Tibial nerve (tissue), 4 donors: Measurements from ENCODE around the gene ARL8A. TPM values are rescaled to one million over a fixed set of nuclear protein-coding genes. Genes with fewer than 3 reads are reported as not detected.
"Not testable (repeated sequence)": the region's sequence is repeated elsewhere in the genome, so short reads cannot be mapped to it uniquely, and the experiment has no call there.

Source experiments
- DNase-seq, 2 donors: peaks; one replicate each; pipeline ENCODE4 v3.0.0-alpha.2; 2019; ENCODE audit warnings: low spot score in 2 of 2
- H3K27ac ChIP-seq, 4 donors: fragments of 200-600 bp; sonication (generic) in 3 of 4; one replicate each; pipeline ENCODE4 v1.5.1; 2017 to 2019; ENCODE audit warnings: mild to moderate bottlenecking in 1 of 4
- H3K27me3 ChIP-seq, 2 donors: fragments of 200-600 bp; sonication (generic) in 1 of 2; one replicate each; pipeline versions ENCODE4 v1.5.1 to v1.6.0; 2017 to 2019
- H3K36me3 ChIP-seq, 3 donors: fragments of 200-600 bp; sonication (generic); one replicate each; pipeline ENCODE4 v1.5.1; 2018 to 2019
- H3K4me1 ChIP-seq, 4 donors: fragments of 200-600 bp; sonication (generic) in 3 of 4; one replicate each; pipeline ENCODE4 v1.5.1; 2017 to 2019
- H3K4me3 ChIP-seq, 4 donors: fragments of 200-600 bp; sonication (generic) in 3 of 4; one replicate each; pipeline ENCODE4 v1.5.1; 2017 to 2019; ENCODE audit warnings: mild to moderate bottlenecking in 1 of 4, moderate library complexity in 1 of 4
- H3K9me3 ChIP-seq, 4 donors: fragments of 200-600 bp; sonication (generic) in 3 of 4; one replicate each; pipeline ENCODE4 v1.5.1; 2017 to 2019
- EP300 ChIP-seq, 2 donors: sonication (generic); formaldehyde crosslinking; IDR thresholded peaks; one replicate each; pipeline ENCODE4 v1.6.1; 2017; ENCODE audit warnings: antibody characterized with exemption in 2 of 2, mild to moderate bottlenecking in 1 of 2
- POLR2A ChIP-seq, 2 donors: fragments of 450-650 bp; IDR thresholded peaks; one replicate each; pipeline ENCODE4 v1.6.1; 2017; ENCODE audit warnings: antibody characterized with exemption in 2 of 2, mild to moderate bottlenecking in 2 of 2, moderate library complexity in 2 of 2
- WGBS, 2 donors: methylation state at CpG; one replicate each; pipeline ENCODE4 v1.1.5; 2018; 5-methylcytosine and 5-hydroxymethylcytosine counted together
- total RNA-seq, 4 donors: library from RNA; depleted of rRNA; stranded (reverse); fragments of >200 nt; gene quantifications; one replicate each; pipeline ENCODE4 v1.1.0, GENCODE V29; 2016
- TF ChIP-seq, protein P1 (sequence below), 5 experiments: fragments of 200-600 bp in 3 of 5; fragments of 450-650 bp in 2 of 5; sonication (generic) in 3 of 5; IDR thresholded peaks; one replicate each; pipeline ENCODE4 v1.5.1; 2016 to 2019; ENCODE audit warnings: antibody characterized with exemption in 5 of 5, mild to moderate bottlenecking in 3 of 5, moderate library complexity in 2 of 5

The ARL8A gene
- total RNA-seq, 4 donors from 2014 or later = 35.0 to 64.5 (median 49.3) TPM

DNA sequence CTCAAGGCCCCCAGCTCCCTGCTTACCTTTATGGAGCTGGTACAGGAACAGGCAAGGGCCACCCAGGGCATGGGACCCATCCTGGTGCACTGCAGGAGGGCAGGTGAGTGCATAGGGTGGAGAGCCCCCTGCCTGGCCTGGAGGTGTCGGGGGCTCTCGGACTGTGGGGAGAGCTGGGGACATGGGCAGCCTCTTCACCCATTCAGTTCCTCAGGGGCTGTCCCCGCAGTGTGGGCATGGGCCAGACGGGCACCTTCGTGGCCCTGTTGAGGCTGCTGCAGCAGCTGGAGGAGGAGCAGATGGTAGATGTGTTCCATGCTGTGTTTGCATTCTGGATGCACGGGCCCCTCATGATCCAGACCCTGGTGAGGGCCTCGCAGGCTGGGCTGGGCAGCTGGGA lies 41.8 kb upstream of the ARL8A start:
- H3K9me3 ChIP-seq = no peaks in the 10 kb centered on the region
- H3K4me3 ChIP-seq = no peak overlapping the region
- DNase-seq = no peak
- H3K4me1 ChIP-seq = peaks cover 0 to 15% (median 4%) of the 10 kb centered on the region in 4 donors
- H3K27ac ChIP-seq = no peak overlapping the region
- H3K36me3 ChIP-seq = no peaks in the 10 kb centered on the region
- H3K27me3 ChIP-seq = no peaks in the 10 kb centered on the region
- TF ChIP-seq, protein P1, sequence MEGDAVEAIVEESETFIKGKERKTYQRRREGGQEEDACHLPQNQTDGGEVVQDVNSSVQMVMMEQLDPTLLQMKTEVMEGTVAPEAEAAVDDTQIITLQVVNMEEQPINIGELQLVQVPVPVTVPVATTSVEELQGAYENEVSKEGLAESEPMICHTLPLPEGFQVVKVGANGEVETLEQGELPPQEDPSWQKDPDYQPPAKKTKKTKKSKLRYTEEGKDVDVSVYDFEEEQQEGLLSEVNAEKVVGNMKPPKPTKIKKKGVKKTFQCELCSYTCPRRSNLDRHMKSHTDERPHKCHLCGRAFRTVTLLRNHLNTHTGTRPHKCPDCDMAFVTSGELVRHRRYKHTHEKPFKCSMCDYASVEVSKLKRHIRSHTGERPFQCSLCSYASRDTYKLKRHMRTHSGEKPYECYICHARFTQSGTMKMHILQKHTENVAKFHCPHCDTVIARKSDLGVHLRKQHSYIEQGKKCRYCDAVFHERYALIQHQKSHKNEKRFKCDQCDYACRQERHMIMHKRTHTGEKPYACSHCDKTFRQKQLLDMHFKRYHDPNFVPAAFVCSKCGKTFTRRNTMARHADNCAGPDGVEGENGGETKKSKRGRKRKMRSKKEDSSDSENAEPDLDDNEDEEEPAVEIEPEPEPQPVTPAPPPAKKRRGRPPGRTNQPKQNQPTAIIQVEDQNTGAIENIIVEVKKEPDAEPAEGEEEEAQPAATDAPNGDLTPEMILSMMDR (IDR thresholded peaks at IDR 0.05) = no peak
- TF ChIP-seq POLR2A (IDR thresholded peaks at IDR 0.05) (no peak), EP300 (IDR thresholded peaks at IDR 0.05) (no peak)
- 81 to 87% methylated on average over 7 of the region's 7 CpGs for WGBS, 2 donors

DNA sequence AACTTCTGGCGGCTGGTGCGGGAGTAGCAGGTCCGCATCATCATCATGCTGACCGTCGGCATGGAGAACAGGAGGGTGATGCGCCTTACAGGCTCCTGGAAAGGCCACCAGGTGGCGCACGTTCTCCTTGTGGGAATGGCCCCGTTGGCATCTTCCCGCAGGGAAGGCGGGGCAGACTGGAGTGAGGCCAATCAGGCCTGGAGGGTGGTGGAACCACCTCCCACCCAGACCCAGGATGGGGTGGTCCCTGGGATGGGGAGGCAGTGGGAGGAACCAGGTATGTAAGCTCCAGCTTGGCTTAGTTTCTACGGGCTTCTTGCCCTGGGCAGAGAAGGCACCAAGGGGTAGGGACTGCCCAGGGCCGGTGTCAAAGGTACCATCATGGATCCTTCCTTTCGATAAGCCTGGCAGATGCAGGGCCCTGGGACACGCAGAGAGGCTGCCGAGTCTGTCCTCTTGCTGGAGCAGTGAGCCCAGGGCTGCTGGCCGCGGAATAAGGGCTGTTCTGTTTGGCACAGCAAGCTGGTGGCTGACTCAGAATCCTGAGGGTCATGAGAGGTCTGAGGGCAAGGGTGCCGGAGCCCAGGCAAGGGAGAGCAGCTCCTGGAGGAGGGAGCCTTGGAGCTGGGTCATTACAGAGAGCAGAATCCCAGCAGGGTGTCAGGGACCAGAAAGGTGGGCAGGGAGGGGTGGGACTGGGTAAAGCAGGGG lies 40.4 kb upstream of the ARL8A start:
- H3K9me3 ChIP-seq = no peaks in the 10 kb centered on the region
- H3K4me1 ChIP-seq = peaks cover 0 to 15% (median 4%) of the 10 kb centered on the region in 4 donors
- no peaks in the 10 kb centered on the region for H3K36me3 ChIP-seq
- H3K4me3 ChIP-seq = no peak overlapping the region
- TF ChIP-seq, protein P1 (IDR thresholded peaks at IDR 0.05) = peak; percentile 70 to 85 (median 76)
- TF ChIP-seq EP300 (IDR thresholded peaks at IDR 0.05) (no peak), POLR2A (IDR thresholded peaks at IDR 0.05) (no peak)
- H3K27me3 ChIP-seq = no peaks in the 10 kb centered on the region
- 13 to 14% methylated on average over 16 to 18 of the region's 19 CpGs for WGBS, 2 donors
- no peak overlapping the region for H3K27ac ChIP-seq
- peak; percentile 52 to 75 for DNase-seq

DNA sequence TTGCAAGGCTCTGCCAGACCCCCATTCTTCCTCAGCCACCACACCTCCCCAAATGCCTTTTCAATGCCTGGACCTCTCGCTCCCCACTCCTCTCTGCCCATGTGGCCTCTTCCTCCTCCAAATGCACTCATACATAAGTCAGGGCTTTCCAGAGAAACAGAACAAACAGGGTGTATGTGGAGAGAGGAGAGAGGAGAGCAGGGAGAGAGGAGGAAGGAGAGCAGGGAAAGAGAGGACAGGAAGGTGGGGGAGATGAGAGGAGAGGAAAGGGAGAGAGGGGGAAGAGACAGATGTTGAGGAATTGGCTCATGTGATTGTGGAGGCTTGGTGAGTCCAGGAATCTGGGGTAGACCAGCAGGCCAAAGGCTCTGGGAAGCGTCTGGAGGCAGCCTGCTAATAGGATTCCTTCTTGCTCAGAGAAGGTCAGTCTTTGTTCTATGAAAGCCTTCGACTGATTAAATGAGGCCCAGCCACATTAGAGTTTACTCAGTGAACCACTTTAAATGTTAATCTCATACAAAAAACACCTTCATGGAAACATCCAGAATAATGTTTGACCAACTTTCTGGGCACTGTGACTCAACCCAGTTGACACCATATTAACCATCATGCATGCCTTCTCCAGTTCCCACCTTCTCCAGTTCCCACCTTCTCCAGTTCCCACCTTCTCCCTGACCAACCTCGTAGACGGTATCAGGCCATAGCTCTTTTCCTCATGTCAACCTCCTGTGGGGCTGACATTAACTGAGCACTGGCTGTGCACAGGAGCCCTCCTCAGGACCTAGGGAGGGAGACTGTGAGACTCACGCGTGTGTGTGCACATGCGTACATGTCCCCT lies 37.7 kb upstream of the ARL8A start:
- H3K27ac ChIP-seq = no peak overlapping the region
- no peaks in the 10 kb centered on the region for H3K9me3 ChIP-seq
- 83 to 84% methylated on average over 8 of the region's 8 CpGs for WGBS, 2 donors
- peaks cover 0 to 3% (median 0%) of the 10 kb centered on the region in 3 donors for H3K36me3 ChIP-seq
- no peak for TF ChIP-seq EP300 (IDR thresholded peaks at IDR 0.05)
- no peak for TF ChIP-seq POLR2A (IDR thresholded peaks at IDR 0.05)
- TF ChIP-seq, protein P1 (IDR thresholded peaks at IDR 0.05) = no peak
- no peak overlapping the region for H3K4me3 ChIP-seq
- no peaks in the 10 kb centered on the region for H3K27me3 ChIP-seq
- DNase-seq = no peak
- peaks cover 0 to 15% (median 4%) of the 10 kb centered on the region in 4 donors for H3K4me1 ChIP-seq

DNA sequence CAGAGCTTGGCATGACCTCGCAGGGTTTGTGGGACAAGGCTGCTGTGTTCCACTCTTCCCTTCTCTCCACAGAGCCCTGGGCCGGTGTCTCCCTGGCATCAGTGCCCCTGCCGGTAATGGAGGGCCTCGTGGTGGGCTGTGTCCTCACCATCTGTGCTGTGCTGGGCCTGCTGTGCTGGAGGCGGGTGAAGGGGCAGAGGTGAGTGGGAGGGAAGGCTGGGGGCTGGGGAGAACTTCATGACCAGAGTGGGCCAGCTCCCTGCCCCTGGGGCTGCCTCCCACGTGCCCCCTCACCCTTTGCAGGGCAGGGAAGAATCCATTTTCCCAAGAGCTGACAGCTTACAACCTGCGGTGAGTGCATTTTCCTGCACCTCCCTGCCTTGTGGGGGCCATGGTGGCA lies 37.0 kb upstream of the ARL8A start:
- Histone ChIP-seq H3K4me3 (no peak overlapping the region), H3K4me1 (peaks cover 0 to 15% (median 4%) of the 10 kb centered on the region in 4 donors), H3K27me3 (no peaks in the 10 kb centered on the region), H3K27ac (no peak overlapping the region), H3K36me3 (peaks cover 0 to 3% (median 0%) of the 10 kb centered on the region in 3 donors), H3K9me3 (no peaks in the 10 kb centered on the region)
- TF ChIP-seq EP300 (IDR thresholded peaks at IDR 0.05) = no peak
- TF ChIP-seq, protein P1 (IDR thresholded peaks at IDR 0.05) = no peak
- no peak for TF ChIP-seq POLR2A (IDR thresholded peaks at IDR 0.05)
- 67 to 72% methylated on average over 6 to 7 of the region's 7 CpGs for WGBS, 2 donors
- no peak for DNase-seq

DNA sequence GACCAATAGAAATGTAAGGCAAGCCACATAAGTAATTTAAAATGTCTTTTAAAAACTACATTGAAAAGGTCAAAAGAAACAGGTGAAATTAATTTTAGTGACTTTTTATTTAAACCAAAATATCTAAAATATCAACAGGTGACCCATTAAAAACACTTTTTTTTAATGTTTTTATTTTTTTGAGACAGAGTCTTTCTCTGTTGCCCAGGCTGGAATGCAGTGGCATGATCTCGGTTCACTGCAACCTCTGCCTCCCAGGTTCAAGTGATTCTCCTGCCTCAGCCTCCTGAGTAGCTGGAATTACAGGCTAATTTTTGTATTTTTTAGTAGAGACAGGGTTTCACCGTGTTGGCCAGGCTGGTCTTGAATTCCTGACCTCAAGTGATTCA lies 36.2 kb upstream of the ARL8A start:
- not testable (repeated sequence) for H3K9me3 ChIP-seq, H3K4me3 ChIP-seq, DNase-seq, H3K27ac ChIP-seq, H3K27me3 ChIP-seq, H3K36me3 ChIP-seq
- H3K4me1 ChIP-seq = peaks cover 0 to 15% (median 4%) of the 10 kb centered on the region in 4 donors
- 75% methylated on average over 2 of the region's 2 CpGs for WGBS, 2 donors
